Cerebellar cortex (tissue), 1 donor: Measurements from ENCODE around the gene ARAP3.
"Not testable (repeated sequence)": the region's sequence is repeated elsewhere in the genome, so short reads cannot be mapped to it uniquely, and the experiment has no call there.

Source experiments
- DNase-seq: peaks from one replicate; pipeline ENCODE4 v3.0.0-alpha.2; 2015; ENCODE audit warnings: low spot score

Gene ARAP3

DNA sequence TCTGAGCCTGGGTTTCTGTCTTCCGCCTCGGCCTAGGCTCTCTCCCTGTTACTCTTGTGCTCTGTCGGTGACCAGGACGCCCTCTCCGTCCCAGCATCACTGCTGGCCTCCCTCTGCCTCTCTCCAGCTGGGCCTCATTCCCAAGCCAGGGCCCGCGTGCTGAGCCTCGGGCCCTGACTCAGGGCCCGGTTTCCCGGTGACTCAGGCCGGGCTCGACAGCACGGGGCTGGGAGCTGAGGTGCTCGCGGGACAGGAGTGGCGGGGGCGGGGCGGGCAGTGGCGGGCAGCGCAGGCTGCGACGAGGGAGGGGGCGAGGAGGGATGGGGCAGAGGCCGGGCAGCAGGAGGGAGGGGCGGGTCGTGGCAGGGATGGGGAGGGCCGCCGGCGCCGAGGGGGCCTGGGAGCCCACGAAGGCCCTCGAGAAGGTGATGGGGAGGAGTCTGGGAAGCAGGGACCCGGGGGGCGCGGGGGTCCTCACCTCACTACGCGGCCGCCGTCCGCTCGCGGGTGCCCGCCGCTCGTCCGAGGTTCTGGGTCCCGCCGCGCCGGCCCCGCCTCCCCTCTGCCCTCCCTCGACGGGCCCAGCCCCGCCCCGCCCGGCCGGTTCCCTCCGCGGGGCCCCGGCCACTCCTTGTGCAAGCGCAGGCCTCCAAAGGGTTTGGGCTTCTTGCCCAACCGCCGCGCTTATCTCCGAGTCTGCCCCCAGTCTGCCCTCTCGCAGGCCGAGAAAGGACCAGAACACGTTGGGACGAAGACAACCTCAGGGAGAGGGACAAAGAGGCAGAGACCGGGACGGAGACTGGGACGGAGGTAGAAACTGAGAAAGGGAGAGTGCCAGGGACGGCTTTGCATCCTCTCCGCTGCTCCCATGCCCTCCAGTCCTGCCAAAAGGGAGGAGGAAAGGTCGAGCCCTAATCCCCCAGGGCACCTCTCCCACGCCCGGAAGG, at the start of gene ARAP3:
Gene ARAP3 (minus strand): TSS at position 536 of the 947 bp plus-strand sequence. CDS start 1,744 bp downstream, outside the sequence.
- no peak for DNase-seq

DNA sequence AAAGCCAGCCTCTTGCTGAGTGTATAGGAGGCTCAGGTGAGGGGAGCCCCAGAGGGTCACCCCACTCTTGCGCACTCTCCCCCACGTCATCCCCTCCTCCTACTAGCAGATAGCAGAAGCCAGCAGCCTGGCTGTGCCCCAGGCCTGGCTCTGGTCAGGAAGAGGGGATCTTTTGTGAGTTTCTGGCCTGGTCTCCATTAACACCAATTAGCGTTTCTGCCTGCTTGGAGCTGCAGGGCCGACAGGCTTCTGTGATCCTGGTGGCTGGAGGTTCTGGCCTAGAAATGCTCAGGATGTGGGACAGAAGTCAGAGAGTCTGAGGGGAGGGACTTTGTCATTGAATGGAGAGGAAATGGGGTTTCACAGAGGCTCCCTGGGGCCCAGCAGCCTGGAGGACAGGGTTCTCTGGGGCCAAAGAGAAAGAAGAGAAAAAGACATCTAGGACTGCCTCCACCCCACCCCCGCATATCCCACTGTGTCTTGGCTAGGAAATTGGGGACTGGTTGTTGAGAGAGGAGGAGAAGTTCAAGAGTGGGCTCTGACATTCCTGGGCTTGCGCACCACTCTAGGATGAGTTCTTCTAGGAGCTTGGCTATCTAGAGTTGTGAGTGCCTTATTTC, 47.5 kb upstream of the ARAP3 start:
- peak; percentile 30 for DNase-seq

DNA sequence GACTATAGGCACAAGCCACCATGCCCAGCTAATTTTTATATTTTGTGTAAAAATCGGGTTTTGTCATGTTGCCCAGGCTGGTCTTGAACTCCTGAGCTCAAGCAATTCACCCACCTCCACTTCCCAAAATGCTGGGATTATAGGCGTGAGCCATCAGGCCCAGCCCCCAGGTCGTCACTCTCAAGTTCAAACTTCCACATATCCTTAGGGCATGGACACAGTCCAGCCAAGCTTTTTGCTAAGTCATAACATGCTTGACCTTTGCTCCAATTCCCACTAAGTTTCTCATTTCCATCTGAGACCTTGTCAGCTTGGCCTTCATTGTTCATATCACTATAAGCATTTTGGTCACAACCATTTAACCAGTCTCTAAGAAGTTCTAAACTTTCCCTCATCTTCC, 43.9 kb upstream of the ARAP3 start:
- no peak for DNase-seq

DNA sequence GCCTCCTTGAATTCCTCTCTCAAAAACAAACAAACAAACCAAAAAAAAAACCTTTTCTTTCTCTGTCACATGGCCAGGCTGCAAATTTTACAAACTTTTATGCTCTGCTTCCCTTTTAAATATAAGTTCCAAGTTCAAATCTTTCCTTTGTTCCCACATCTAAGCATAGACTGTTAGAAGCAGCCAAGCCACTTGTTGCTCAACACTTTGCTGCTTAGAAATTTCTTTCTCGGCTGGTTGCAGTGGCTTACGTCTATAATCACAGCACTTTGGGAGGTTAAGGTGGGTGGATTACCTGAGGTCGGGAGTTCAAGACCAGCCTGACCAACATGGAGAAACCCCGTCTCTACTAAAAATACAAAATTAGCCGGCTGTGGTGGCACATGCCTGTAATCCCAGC, 43.1 kb upstream of the ARAP3 start:
- not testable (repeated sequence) for DNase-seq

DNA sequence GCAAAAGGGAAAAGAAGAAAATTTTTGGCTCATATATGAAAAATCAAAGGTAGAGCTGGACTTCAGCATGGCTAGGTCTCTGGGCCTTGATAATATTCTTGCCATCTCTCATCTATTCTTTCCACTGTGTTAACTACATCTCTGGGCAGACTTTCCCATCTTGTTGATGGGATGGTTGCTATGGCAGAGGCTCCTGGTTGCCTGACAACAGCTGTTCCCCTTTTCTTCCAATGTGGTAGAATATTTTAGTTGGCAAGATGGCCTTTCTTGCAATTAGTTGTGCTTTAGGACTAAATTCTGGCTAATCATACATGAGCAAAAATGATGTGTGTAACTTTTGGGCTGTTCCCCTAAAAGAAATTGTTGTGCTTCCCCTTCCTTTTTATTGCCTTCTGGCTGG, 40.2 kb upstream of the ARAP3 start:
- no peak for DNase-seq

DNA sequence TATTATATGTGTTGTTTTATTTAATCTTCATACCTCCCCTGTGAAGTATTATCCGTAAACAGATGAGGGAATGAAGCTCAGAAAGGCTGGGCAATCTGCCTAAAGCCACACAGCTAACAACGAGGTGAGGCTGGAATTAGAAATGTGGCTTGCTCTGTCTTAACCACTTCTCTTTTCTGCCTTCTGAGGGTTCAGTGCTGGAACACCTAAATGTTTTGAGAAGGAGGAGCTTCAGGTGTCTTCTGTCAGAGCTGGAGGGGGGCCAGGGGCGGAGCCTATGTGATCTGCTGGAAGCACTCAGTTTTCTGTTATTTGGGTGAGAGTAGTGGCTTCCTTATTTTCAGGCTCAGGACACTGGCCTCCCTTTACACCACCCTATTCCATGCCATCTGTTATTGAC, 35.0 kb upstream of the ARAP3 start:
- peak; percentile 61 for DNase-seq

DNA sequence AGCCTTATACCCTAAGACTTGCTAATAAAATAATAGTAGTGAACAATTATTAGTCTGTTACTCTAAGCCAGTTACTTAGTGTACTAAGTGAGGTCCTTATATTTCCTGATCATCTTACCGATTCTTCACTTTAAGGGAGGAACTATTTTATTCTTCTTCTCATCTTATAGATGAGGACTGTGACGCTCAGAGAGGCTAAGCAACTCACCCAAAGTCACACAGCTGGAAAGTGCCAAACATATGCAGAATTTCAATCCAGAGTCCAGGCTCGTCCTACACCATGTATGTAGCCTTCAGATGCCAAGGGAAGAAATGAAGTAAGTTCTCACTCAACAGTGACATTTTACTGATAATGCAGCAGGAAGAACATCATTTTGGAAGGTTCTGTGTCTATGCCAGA, 34.4 kb upstream of the ARAP3 start:
- DNase-seq, result no peak

- no peak for DNase-seq
Measured at GRCh38 chr5:141716009-141716408, 34.0 kb upstream of the ARAP3 start.

DNA sequence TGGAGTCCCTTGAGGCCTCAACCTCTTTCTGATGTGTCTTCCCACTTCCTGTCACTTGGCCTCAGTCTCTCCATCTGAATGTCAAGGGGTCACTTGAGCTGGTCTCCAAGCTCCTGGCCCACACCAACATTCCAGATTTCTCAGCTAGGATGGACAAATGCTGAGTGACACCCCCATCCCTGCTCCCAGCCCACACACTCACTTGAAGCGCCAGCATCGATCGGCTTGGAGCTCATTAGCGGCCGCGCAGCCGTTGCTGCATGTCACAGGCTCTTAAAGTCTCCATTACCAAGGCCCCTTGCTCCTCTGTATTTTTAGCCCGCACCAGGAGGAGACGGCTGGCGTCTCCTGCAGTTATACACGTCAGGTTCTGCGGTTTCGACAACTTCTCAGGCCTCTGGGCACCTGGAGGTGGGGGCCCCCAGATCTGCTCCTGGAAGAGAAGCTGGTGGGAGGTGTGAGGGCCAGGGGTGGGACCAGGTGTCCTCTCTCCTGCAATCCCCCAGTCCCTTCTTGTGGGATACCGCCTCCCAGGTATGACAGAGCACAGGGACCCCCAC, 33.4 kb upstream of the ARAP3 start:
- no peak for DNase-seq

DNA sequence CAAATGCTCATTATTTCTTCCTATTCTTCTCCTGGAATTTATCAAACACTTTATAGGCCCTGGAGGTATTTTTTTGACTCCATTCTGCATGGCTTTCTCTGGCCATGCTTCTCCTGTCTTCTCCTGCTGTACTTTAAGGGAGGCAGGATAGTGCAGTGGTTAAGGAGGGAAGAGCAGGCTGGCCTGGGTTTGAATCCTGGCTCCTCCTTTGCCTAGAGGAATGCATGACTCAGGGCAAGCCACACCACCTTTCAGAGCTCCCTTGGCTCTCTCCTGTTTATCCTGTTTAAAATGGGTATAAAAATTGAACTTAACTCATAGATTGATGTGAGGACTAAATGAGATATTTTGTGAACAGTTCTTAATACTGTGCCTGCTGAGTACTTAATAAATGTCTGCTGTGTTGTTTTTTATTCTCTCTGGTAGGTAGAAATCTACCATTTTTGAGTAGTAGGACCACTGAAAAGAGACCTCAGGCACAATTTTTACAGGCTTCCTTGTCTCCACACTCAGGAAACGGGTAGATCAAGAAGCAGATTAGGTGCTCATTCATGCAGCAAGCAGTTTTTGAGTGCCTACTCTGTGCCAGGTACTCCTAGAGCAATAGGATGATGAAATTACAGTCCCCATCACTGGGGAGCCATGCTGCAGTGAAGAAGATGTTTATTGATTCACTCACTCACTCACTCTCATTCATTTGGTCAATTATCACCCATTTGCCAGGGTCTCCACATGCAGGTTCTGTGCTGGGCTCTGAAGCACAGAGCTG, 32.7 kb upstream of the ARAP3 start:
- no peak for DNase-seq

GRCh38 chr5:141713616-141714309, 31.7 kb upstream of the ARAP3 start:
- no peak for DNase-seq

GRCh38 chr5:141711687-141712086, 29.7 kb upstream of the ARAP3 start:
- DNase-seq, result no peak

DNA sequence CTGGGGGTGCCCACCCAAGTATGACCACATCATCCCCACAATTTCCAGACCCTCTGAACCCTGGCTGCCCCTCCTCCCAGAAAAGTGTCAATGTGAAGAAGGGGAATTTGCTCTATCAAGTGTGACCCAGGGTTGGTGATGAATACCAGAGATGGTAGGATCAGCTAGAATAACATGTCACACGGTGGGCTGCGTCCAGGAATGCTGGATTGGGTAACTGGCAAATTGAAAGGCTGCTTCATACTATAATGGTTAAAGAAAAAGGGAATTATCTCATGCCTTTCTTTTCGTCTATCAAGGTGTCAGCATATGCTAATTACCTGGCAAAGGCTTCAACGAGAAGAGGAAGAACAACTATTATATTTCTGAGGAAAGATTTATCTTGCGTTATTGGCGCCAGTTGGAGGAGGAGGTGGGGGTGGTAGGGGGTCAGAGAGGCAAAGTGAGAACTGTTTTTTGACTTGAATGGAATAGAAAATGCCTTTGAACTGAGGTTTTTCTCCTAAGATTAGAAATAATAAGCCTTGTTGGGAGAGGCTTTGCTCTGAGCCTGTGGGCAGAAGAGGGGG, 27.8 kb upstream of the ARAP3 start:
- DNase-seq, result no peak

- DNase-seq, result no peak
Measured at GRCh38 chr5:141708016-141708415, 26.0 kb upstream of the ARAP3 start.

GRCh38 chr5:141707510-141707909, 25.5 kb upstream of the ARAP3 start:
- DNase-seq, result no peak

GRCh38 chr5:141706121-141706520, 24.1 kb upstream of the ARAP3 start:
- no peak for DNase-seq

- DNase-seq, result no peak
Measured at GRCh38 chr5:141705469-141705868, 23.4 kb upstream of the ARAP3 start.

DNA sequence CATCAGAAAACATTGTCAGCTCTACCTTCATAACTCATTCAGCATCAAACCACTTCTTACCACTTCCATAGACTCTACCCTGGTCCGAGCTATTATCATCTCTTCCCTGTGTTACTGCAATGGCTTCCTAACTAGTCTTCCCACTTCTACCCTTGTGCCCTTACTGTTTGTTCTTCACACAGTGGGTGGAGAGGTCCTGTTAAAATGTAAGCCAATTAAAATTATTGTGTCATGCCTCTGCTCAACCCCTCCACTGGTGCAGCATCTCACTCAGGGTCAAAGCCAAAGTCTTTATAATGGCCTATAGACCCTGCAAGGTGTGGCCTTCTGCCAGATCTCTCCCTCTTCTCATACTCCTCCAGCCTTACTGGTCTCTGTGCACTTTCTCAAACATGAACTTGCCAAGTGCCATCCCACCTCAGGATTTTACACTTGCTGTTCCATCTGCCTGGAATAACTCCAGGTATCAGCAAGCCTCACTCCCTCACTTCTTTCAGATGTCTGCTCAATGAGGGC, 22.8 kb upstream of the ARAP3 start:
- DNase-seq, result no peak

DNA sequence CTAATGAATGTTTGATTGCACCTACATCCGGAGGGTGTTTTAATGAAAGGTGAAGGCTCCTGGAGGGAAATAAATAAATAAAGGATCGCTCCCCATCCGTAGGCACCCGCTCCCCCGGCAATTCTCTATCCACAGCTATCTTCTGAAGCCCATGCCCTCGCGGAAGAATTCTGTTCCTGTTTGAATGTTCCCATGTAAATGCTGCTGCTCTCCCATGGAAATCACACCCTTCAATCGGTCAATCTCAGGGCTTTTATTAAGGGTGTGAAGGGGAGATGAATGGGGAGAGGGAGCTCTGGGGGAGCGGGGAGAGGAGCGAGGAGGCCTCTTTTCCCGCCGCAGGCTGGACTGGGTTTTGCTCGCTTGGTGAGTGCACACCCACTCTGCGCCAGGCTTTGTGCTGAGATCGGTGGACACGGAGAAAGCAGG, 21.1 kb upstream of the ARAP3 start:
- peak; percentile 60 for DNase-seq

GRCh38 chr5:141701360-141702119, 19.5 kb upstream of the ARAP3 start:
- no peak for DNase-seq
